Liver (tissue), 9 donors: ENCODE data around the gene SIGLEC6. TPM values are rescaled to one million over a fixed set of nuclear protein-coding genes. Genes with fewer than 3 reads are reported as not detected.

Experiments
- DNase-seq: peaks from one replicate; pipeline ENCODE4 v3.0.0-alpha.2; 2017; ENCODE audit warnings: low spot score
- H3K27ac ChIP-seq, 2 donors: one replicate each; pipeline ENCODE4 v1.7.0; 2013; ENCODE audit warnings: inconsistent platforms in 2 of 2, low read length in 2 of 2, control low read depth in 1 of 2, low read depth in 1 of 2, mild to moderate bottlenecking in 1 of 2
- H3K27me3 ChIP-seq, 4 donors: one replicate each; pipeline versions ENCODE4 v1.6.1 to v1.7.0; 2013; ENCODE audit warnings: low read length in 3 of 4, inconsistent platforms in 1 of 4, mild to moderate bottlenecking in 1 of 4, moderate library complexity in 1 of 4; ENCODE audit not compliant: control insufficient read depth in 4 of 4, insufficient read depth in 4 of 4
- H3K36me3 ChIP-seq, 4 donors: one replicate each; pipeline versions ENCODE4 v1.6.1 to v1.7.0; 2013; ENCODE audit warnings: low read length in 3 of 4, mild to moderate bottlenecking in 3 of 4, low read depth in 1 of 4, moderate library complexity in 1 of 4; ENCODE audit not compliant: control insufficient read depth in 4 of 4, insufficient read depth in 3 of 4
- H3K4me1 ChIP-seq, 4 donors: one replicate each; pipeline versions ENCODE4 v1.6.1 to v1.7.0; 2013; ENCODE audit warnings: low read length in 3 of 4, mild to moderate bottlenecking in 3 of 4, moderate library complexity in 1 of 4; ENCODE audit not compliant: control insufficient read depth in 4 of 4, insufficient read depth in 4 of 4
- H3K4me3 ChIP-seq, 3 donors: one replicate each; pipeline versions ENCODE4 v1.6.1 to v1.7.0; 2013; ENCODE audit warnings: low read length in 3 of 3, control low read depth in 1 of 3, low read depth in 1 of 3, mild to moderate bottlenecking in 1 of 3
- H3K9ac ChIP-seq, 2 donors: one replicate each; pipeline ENCODE4 v1.7.0; 2013; ENCODE audit warnings: low read length in 2 of 2, mild to moderate bottlenecking in 2 of 2, moderate library complexity in 2 of 2, control low read depth in 1 of 2, low read depth in 1 of 2
- H3K9me3 ChIP-seq, 4 donors: one replicate each; pipeline versions ENCODE4 v1.6.1 to v1.7.0; 2013; ENCODE audit warnings: low read length in 3 of 4; ENCODE audit not compliant: control insufficient read depth in 4 of 4
- ATF3 ChIP-seq: IDR thresholded peaks from 2 replicates; pipeline ENCODE4 v1.6.1; 2016; ENCODE audit warnings: antibody characterized with exemption
- EGR1 ChIP-seq, 2 donors: IDR thresholded peaks; 2 replicates each; pipeline ENCODE4 v1.6.1; 2016 to 2018; ENCODE audit warnings: antibody characterized with exemption in 2 of 2, low read depth in 2 of 2
- FOXA1 ChIP-seq: IDR thresholded peaks from 2 replicates; pipeline ENCODE4 v1.6.1; 2016; ENCODE audit warnings: antibody characterized with exemption
- FOXA2 ChIP-seq: IDR thresholded peaks from 2 replicates; pipeline ENCODE4 v1.6.1; 2016; ENCODE audit warnings: antibody characterized with exemption
- GABPA ChIP-seq, 2 donors: IDR thresholded peaks in 1 of 2; conservative IDR thresholded peaks in 1 of 2; 2 replicates each; pipeline ENCODE4 v1.6.1; 2016; ENCODE audit warnings: antibody characterized with exemption in 2 of 2, mild to moderate bottlenecking in 1 of 2, moderate library complexity in 1 of 2
- HNF4A ChIP-seq, 2 donors: conservative IDR thresholded peaks; 2 replicates each; pipeline ENCODE4 v1.6.1; 2016; ENCODE audit warnings: antibody characterized with exemption in 2 of 2, mild to moderate bottlenecking in 2 of 2
- HNF4G ChIP-seq: IDR thresholded peaks from 2 replicates; pipeline ENCODE4 v1.6.1; 2016; ENCODE audit warnings: antibody characterized with exemption
- JUND ChIP-seq, 2 donors: IDR thresholded peaks; 2 replicates each; pipeline ENCODE4 v1.6.1; 2016; ENCODE audit warnings: antibody characterized with exemption in 2 of 2
- MAX ChIP-seq: IDR thresholded peaks from 2 replicates; pipeline ENCODE4 v1.6.1; 2016; ENCODE audit warnings: antibody characterized with exemption
- NR2F2 ChIP-seq: IDR thresholded peaks from 2 replicates; pipeline ENCODE4 v1.6.1; 2016; ENCODE audit warnings: antibody characterized with exemption
- RAD21 ChIP-seq, 2 donors: IDR thresholded peaks; 2 replicates each; pipeline ENCODE4 v1.6.1; 2016; ENCODE audit warnings: antibody characterized with exemption in 2 of 2, mild to moderate bottlenecking in 2 of 2
- RXRA ChIP-seq, 2 donors: IDR thresholded peaks; 2 replicates each; pipeline ENCODE4 v1.6.1; 2017 to 2018; ENCODE audit warnings: antibody characterized with exemption in 2 of 2, mild to moderate bottlenecking in 1 of 2
- SP1 ChIP-seq: IDR thresholded peaks from 2 replicates; pipeline ENCODE4 v1.6.1; 2018; ENCODE audit warnings: antibody characterized with exemption, mild to moderate bottlenecking
- TAF1 ChIP-seq: conservative IDR thresholded peaks from 2 replicates; pipeline ENCODE4 v1.6.1; 2016; ENCODE audit warnings: antibody characterized with exemption, mild to moderate bottlenecking
- YY1 ChIP-seq: IDR thresholded peaks from 2 replicates; pipeline ENCODE4 v1.6.1; 2016; ENCODE audit warnings: antibody characterized with exemption, mild to moderate bottlenecking
- ZBTB33 ChIP-seq: IDR thresholded peaks from 2 replicates; pipeline ENCODE4 v1.6.1; 2016; ENCODE audit warnings: antibody characterized with exemption
- WGBS: extraction: QIAGEN DNeasy Blood & Tissue Kit; methylation state at CpG from one replicate; pipeline ENCODE4 v1.1.7; 2013; 5-methylcytosine and 5-hydroxymethylcytosine counted together
- polyA plus RNA-seq, 2 donors: library from polyadenylated mRNA; stranded (reverse) in 1 of 2; unstranded in 1 of 2; fragments of 200-250 nt in 1 of 2; fragments of >200 nt in 1 of 2; fragmentation: Nextera tagmentation in 1 of 2; extraction: Ambion mirVana in 1 of 2; gene quantifications; one replicate each; pipeline versions ENCODE4 v1.2.1 to v1.2.3, GENCODE V29; 2013 to 2015
- total RNA-seq, 2 donors: library from RNA; depleted of rRNA; stranded (reverse); fragments of >200 nt; gene quantifications; one replicate each; pipeline ENCODE4 v1.2.3, GENCODE V29; 2014
- TF ChIP-seq, protein P1 (sequence below): fragments of 150-350 bp; IDR thresholded peaks from 2 replicates; pipeline ENCODE4 v1.5.1; 2017; ENCODE audit warnings: improper control_type of control experiment, low read depth, low read length; ENCODE audit not compliant: missing input control
- TF ChIP-seq, protein P2 (sequence below): IDR thresholded peaks from 2 replicates; pipeline ENCODE4 v1.6.1; 2016; ENCODE audit warnings: antibody characterized with exemption, mild to moderate bottlenecking
- donor health status: healthy.
- donor health status: healthy.
- donor health status: healthy.
- donor health status: healthy.
- donor health status: healthy.

Gene SIGLEC6
- under 1 TPM; 0.08 to 0.47 TPM for total RNA-seq
- under 1 TPM in 1 of 2 donors, not detected in 1; 0.08 TPM for polyA plus RNA-seq

DNA sequence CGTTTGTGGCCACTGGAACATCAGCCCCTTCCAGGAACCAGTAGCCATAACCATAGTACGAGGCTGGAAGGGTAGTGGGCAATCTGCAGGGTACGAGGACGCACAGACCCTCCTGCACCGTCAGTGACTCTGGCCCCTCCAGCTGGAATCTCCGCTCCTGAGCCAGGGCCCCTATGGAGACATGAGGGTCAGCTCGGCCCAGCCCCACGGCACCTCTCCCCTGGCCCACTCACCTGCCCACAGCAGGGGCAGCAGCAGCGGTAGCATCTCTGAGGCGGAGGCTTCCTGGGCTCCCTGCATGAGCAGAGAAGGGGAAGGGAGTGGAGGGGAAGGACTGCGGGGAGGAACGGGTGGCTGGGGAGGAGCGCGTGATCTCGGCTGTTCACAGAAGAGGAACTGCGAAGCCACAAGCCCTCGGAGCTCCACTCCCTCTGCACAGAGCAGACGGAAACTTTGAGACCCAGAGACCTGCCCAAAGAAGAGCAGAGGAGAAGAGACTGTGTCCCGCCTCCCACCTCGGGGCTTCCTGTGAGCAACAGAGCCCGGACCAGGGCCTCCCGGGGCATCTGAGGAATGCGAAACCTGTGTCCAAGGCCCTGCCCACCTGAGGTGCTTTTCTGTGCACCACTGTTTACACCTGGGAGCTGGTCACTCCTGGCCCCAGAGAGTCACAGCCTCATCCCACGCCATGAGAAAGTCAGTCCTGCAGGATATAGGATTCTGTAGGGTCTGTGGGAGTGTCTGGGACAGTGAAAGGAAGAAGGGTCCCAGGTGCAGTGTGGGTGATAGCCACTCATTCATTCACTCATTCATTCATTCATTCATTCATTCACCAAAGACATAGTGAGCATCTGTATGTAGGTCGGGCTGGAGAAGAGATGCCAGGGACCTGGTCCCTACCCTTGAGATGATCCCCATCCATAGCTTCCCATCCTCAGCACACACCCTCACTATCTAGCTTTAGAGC is at the start of gene SIGLEC6:
TSS of gene SIGLEC6 (minus strand) at position 322 of the 967 bp plus-strand sequence. CDS start at position 300, 22 bp downstream.
- no peaks in the 10 kb centered on the region for H3K9me3 ChIP-seq
- TF ChIP-seq, protein P1, sequence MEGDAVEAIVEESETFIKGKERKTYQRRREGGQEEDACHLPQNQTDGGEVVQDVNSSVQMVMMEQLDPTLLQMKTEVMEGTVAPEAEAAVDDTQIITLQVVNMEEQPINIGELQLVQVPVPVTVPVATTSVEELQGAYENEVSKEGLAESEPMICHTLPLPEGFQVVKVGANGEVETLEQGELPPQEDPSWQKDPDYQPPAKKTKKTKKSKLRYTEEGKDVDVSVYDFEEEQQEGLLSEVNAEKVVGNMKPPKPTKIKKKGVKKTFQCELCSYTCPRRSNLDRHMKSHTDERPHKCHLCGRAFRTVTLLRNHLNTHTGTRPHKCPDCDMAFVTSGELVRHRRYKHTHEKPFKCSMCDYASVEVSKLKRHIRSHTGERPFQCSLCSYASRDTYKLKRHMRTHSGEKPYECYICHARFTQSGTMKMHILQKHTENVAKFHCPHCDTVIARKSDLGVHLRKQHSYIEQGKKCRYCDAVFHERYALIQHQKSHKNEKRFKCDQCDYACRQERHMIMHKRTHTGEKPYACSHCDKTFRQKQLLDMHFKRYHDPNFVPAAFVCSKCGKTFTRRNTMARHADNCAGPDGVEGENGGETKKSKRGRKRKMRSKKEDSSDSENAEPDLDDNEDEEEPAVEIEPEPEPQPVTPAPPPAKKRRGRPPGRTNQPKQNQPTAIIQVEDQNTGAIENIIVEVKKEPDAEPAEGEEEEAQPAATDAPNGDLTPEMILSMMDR: no peak
- no peak for TF ChIP-seq RXRA (IDR thresholded peaks at IDR 0.05)
- TF ChIP-seq GABPA (IDR thresholded peaks at IDR 0.05 in 1 of 2, conservative IDR thresholded peaks at IDR 0.05 in 1 of 2): no peak
- no peak for TF ChIP-seq TAF1
- no peak for TF ChIP-seq SP1
- TF ChIP-seq JUND (IDR thresholded peaks at IDR 0.05): no peak
- TF ChIP-seq FOXA2: no peak
- no peak for TF ChIP-seq ZBTB33
- TF ChIP-seq, protein P2, sequence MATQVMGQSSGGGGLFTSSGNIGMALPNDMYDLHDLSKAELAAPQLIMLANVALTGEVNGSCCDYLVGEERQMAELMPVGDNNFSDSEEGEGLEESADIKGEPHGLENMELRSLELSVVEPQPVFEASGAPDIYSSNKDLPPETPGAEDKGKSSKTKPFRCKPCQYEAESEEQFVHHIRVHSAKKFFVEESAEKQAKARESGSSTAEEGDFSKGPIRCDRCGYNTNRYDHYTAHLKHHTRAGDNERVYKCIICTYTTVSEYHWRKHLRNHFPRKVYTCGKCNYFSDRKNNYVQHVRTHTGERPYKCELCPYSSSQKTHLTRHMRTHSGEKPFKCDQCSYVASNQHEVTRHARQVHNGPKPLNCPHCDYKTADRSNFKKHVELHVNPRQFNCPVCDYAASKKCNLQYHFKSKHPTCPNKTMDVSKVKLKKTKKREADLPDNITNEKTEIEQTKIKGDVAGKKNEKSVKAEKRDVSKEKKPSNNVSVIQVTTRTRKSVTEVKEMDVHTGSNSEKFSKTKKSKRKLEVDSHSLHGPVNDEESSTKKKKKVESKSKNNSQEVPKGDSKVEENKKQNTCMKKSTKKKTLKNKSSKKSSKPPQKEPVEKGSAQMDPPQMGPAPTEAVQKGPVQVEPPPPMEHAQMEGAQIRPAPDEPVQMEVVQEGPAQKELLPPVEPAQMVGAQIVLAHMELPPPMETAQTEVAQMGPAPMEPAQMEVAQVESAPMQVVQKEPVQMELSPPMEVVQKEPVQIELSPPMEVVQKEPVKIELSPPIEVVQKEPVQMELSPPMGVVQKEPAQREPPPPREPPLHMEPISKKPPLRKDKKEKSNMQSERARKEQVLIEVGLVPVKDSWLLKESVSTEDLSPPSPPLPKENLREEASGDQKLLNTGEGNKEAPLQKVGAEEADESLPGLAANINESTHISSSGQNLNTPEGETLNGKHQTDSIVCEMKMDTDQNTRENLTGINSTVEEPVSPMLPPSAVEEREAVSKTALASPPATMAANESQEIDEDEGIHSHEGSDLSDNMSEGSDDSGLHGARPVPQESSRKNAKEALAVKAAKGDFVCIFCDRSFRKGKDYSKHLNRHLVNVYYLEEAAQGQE: no peak
- TF ChIP-seq FOXA1: no peak
- TF ChIP-seq RAD21 (IDR thresholded peaks at IDR 0.05): no peak
- TF ChIP-seq MAX: no peak
- no peak for TF ChIP-seq EGR1 (IDR thresholded peaks at IDR 0.05; ENCODE audit: low read depth in 2 of 2)
- no peak for TF ChIP-seq NR2F2
- no peak for TF ChIP-seq HNF4A (conservative IDR thresholded peaks at IDR 0.05)
- no peak for TF ChIP-seq HNF4G
- TF ChIP-seq YY1: no peak
- no peak for TF ChIP-seq ATF3
- WGBS: 28% methylated on average over 25 of the region's 25 CpGs
- no peaks in the 10 kb centered on the region for H3K4me1 ChIP-seq
- no peaks in the 10 kb centered on the region for H3K36me3 ChIP-seq
- peaks cover 0 to 8% (median 1%) of the 10 kb centered on the region in 4 donors for H3K27me3 ChIP-seq
- H3K4me3 ChIP-seq: no peak within 1 kb of the TSS
- H3K27ac ChIP-seq: no peak within 1 kb of the TSS
- no peak within 1 kb of the TSS for H3K9ac ChIP-seq
- DNase-seq: peak; percentile 37
